ENCODE data around the gene GALNT17.
"Not testable (repeated sequence)": the region's sequence is repeated elsewhere in the genome, so short reads cannot be mapped to it uniquely, and the experiment has no call there.

Gene GALNT17

DNA sequence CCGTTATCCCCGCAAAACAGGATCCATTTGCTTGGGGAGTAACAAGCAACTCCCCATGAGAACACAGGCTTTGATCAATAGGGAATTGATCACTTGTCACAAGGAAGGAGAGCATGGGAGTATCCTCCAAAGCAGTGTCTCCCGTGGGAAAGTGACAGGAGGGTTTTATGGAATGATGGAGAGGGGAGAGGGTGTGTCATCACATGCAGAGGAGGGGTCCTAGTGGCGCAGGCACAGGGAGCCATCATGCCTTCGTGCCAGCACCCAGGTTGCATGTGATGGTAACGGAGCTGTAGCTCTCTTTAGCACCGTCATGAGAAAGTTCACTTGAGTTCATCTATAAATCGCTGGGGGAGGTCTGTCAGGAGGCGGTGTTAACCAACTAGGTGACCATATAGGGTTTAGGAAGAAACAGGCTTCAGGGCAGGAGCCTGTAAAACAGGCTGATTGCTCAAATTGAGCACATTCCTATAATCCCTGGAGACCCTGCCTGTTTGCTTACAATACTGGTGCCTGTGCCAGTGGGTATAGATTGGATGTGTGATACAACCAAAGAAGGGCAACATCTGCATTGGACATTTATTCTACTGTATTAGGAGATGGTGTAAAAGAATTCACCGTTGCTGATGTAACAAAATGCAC, 428.5 kb downstream of the GALNT17 start:
- no peak for DNase-seq (ENCODE audit: low spot score)

DNA sequence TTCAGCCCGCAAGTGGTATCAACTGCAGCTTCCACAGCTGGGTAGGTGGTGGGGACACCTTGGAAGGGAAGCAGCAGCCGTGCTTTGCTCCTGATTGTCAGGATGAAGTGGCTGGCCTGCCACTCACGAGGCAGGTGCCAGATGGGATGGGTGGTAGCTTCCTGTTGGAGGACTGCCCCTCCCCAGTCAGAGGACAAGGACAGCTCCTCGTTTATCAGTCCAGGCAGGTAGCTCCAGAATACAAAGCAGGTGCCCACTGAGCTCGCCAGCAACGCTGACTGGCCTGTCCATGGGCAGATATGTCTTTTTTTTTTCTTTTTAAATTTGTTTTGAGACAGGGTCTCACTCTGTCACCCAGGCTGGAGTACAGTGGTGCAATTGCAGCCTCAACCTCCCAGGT, 431.3 kb downstream of the GALNT17 start:
- DNase-seq (ENCODE audit: low spot score): no peak

DNA sequence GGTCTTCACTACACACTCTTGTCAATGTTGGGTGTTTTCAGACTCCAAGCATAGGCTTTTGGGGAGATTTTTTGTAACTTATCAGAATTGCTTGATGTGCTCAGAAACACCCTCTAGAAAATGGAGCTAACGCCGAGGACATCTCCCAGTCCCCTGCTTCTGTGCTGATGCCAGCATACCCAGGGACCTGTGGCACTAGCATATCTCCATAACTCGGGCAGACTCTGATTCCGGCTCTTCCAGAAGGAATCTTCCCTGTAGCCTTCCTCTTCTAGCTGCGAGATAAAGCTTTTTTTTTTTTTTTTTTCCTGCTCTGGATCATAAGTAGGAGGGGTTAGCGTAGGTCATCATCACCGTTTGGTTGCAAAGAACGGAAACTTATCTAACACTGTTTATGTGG, 434.4 kb downstream of the GALNT17 start:
- no peak for DNase-seq (ENCODE audit: low spot score)

DNA sequence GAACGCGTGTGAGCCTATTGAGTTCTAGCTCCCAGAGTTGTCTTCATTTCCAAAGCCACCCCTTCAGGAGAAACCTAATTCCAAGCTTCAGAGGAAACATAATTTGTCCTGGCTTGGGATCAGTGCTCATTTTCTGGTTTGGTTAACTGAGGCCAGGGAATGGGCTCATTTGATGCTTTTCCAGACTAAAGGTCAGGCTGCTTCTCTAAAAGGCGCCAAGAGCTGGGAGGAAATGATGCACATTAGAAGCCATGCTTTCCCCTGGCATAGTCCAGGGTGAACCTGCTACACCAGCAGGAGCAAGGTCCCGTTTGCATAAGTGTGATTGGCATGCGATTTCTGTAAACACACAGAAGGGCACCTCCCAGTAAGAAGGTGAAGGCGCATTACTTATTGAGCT, 435.0 kb downstream of the GALNT17 start:
- DNase-seq (ENCODE audit: low spot score): no peak

DNA sequence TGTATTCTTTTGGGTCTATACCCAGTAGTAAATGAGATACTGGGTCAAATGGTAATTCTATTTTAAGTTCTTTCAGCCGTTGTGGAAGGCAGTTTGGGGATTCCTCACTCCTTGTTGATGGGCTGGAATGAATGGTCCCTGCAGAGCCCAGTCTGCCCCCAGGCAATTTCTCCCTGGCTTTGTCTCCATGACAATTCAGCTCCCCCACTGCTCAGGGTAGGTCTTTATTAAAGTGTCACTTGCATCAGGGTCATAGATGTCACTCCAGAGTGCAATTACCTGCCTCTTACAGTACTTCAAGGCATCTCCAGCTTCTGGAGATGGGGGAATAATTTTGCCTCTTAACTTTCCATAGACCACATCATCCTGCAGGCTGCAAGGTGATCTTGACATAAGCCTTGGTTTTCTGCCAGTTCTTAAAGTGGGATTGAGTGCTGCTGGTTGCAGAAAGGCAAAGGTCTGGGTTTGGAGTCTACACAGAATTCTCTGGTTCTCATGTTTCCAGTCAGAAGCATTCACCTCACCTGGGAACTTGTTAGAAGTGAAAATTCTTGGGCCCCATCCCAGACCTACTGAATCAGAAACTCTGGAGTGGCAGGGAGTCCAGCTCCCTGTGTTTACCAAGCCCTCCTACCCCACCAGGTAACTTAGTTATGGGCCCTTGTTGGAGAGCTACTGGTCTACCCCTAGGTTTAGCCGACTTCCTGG, 442.4 kb downstream of the GALNT17 start:
- no peak for DNase-seq (ENCODE audit: low spot score)

DNA sequence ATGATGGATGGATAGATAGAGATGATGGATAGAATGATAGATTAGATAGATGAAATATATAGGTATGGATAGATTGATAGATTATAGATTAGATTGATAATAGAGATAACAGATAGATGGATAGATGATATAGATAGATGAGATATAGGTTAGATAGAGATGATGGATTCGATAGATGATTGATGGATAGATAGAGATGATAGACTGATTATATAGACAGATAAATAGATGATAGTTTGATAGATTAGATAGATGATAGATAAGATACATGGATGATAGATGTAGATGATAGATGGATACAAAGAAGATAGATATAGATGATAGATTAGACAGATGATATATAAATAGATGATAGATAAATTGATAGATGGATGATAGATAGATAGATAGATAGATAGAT, 448.1 kb downstream of the GALNT17 start:
- no peak for DNase-seq (ENCODE audit: low spot score)

DNA sequence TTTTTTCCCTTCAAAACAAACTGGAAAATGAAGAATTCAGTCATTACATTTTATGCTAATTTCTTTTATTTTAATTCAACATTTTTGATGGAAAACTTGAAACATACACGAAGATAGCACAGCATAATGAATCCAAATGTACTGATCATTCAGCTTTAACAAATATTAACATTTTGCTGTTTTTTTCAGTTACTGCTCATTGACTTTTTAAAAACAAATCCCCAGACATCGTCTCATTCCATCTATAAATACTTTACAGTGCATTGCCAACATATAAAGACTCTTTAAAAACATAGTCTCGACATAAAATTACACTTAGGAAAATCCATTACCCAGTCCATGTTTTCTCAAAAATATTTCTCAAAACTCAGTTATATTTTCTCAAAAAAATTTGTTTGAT, 452.3 kb downstream of the GALNT17 start:
- no peak for DNase-seq (ENCODE audit: low spot score)

DNA sequence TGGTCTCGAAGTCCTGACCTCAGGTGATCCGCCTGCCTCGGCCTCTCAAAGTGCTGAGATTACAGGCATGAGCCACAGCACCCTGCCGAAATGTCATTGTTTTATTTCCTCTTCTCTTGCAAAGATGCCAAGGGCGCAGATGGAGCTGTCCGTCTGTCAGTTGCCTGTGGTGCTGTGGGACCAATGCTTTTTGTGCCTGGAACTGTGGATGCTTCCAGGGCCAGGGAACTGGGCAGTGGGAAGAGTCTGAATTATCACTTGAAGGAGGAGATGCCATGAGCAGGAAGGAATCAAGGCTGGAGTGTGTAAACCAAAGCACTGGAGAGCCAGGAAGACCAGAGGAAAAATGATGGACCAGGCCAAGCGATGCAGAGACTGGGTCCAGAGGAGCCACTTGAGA, 459.9 kb downstream of the GALNT17 start:
- DNase-seq (ENCODE audit: low spot score): no peak

DNA sequence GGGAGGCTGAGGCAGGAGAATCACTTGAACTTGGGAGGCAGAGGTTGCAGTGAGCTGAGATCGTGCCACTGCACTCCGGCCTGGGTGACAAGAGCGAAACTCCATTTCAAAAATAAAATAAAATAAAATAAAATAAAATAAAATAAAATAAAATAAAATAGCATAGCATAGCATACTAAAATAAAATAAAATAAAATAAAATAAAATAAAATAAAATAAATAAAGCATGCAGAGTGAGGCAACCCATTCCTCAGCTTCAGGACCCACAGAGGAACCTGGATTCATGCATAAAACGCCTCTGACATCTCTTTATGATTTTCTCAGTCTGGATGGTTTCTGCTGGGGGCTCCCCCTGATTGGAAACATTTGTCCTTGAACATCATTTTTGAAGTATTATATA, 460.4 kb downstream of the GALNT17 start:
- DNase-seq (ENCODE audit: low spot score): not testable (repeated sequence)

DNA sequence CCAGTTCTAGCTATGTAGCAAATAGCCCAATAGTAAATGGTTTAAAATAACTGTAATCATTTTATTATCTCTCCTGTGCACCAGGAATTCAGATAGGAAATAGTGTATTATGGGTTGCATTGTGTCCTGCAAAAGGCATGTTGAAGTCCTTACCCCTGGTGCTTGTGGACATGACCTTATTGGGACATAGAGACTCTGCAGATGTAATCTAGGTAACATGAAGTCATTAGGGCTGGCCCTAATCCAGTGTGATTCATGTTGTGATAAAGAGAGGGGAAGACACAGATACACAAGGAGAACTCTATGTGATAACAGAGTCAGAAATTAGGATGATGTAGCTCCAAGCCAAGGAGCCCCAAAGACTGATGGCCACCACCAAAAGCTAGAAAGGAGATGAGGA, 462.8 kb downstream of the GALNT17 start:
- DNase-seq (ENCODE audit: low spot score): no peak

DNA sequence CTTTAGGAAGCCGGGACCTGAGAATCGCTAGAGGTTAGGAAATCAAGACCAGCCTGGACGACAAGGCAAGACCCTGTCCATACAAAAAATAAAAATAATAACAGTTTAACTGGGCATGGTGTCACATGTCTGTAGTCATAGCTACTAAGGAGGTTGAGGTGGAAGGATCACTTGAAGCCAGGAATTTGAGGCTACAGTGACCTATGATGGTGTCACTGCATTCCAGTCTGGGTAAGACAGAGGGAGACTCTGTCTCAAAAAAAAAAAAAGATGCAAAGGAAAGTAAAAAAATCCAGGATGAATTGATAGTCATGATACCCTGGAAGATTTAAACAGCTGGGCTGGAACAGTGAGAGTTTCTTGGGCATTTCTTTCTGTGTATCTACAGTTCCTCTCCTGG, 463.2 kb downstream of the GALNT17 start:
- DNase-seq (ENCODE audit: low spot score): no peak

DNA sequence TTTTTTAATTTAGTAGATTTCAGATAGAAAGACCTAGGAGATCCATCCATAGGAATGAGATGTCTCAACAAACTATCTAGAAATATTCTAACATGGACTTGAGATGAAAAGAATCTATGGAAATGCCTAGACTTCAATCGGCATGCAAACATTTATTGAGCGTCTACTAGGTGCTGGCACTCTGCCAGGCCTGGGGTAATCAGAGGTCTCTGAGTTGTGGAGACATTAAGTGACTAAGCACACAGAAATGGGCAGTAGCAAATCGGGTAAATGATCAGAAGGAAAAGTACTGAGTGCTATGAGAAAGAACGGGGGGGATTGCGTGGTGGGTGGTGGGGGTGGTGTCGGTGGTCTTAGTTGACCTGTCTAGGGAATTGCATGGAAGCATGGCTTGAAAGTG, 466.6 kb downstream of the GALNT17 start:
- no peak for DNase-seq (ENCODE audit: low spot score)

DNA sequence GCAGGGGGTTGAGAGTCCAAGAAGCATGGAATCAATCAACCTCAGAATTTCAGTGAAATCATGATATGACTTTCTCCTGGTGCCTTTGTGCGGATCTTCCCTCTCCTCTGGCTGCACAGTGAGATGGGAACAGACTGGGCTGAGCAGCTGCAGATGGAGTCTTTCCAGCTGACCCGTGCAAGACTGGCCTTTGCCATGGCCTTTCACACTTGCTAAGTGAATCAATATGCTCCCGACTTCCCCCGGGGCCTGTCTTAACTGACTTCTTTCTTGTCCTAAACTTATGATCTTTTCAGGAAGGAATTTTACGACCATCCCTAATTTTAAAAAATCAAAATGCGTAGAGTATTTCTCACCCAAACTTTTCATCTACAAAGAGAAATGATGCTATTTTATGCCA, 469.9 kb downstream of the GALNT17 start:
- DNase-seq (ENCODE audit: low spot score): no peak

DNA sequence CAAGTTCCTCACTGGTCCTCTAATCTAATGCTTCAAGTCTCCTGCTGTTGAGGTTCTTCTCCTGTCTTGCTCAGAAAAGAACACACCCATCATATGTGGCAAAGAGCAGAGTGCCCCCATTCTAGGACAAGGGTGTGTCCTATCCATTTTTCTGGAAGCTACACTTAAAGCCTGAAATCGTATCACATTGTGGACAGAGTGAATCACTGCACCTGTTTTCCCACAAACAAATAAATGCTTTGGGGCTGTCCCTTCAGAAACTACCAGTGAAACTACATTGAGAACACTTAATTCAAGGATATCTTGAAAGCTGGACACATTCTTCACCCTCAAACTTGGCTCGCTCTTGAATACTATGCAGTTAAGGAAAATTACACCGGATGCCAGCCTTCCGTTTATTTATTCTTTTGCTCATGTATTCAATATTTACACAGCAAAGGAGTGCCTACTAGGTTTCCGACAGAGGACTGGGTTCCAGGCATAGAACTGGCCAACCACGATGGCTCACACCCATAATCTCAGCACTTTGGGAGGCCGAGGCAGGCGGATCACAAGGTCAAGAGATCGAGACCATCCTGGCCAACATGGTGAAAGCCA, 473.0 kb downstream of the GALNT17 start:
- no peak for DNase-seq (ENCODE audit: low spot score)

DNA sequence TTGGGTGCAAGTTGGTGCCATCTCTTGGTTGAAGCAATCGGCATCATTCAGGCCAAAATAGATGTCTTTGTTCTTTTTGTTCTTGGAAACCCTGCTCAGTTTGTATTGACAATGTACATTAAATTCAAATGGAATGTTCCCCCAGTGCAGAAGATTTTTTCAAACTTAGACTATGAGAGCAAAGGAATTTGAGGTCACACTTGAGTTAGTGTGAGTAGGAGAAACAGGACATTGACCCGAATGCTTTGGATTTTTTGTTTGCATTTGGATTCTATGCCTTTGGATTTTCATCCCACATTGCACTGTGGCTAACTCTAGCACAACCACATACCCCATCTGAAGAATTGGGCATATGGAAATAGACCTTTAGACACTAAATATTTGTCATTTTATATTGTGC, 480.0 kb downstream of the GALNT17 start:
- no peak for DNase-seq (ENCODE audit: low spot score)

DNA sequence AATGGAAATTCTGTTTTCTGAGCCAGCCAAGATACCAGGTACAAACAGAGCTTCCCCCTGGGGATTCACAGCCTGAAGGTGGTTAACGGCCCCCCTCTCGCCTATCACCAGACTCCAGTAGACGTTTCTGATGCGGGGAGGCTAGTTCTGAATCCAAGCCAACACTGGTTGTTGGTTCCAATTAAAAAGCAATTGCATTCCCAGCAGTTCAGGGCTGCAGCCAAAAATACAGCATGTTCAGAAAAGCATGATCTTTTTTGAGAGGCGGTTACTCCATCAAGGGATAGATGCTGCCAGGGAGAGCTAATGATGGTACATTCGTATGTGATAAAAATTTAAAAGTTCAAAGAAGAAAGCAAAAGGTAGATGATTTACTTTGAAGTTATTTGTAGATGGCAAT, 481.0 kb downstream of the GALNT17 start:
- peak; percentile 38 for DNase-seq (ENCODE audit: low spot score)

DNA sequence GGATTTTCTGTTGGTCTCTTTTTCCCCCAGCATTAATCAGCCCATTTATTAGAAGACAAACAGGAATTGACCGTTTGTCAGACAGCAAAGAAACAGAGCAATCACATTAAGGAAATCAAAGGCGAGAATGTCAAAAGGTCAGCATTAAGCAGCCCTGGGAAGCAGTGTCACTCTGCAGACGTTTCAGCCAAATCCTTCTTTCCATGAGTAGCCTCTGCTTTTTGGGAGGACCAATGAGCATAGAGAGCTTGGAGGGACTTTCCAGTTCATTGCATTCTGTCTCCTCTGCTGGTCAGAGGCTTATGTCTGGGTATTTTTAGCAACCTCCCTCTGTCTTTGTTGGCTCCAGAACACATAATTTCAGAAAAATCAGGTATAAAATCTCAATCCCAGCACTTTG, 481.4 kb downstream of the GALNT17 start:
- DNase-seq (ENCODE audit: low spot score): no peak

DNA sequence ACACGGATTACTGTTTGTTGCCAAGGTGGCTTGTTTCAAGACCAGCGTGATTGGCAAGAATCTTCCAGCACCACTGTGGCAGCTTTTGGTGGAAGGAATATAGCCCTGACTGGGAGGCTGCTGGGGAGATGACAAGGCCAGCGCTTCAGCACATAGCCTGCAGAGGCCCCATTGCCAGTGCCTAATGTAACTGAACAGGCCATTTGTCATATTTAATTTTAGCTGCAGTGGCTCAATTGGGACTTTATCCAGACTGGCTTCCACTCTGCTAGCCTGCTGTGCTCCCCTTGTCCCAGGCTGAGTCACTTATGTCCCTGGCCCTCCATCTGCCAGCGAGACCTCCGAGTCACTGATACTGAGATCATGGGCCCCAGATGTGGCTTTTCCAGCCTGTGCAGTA, 483.1 kb downstream of the GALNT17 start:
- DNase-seq (ENCODE audit: low spot score): no peak

DNA sequence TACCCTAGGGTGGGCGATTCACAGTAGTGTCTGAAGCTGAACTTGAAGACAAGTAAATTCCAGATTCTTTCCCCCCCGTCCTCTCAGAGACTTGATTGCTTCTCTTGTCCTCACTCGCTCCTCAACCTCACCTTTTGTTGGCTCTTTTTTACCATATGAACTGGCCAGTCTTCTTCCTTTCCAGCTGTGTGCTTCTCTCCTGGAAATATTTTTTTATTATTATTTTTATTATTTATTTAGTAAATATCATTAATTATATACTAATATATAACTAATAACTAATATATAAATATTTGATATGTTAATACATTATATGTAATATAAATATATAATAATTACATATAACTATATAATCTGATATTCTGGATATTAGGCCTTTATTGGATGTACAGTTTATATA, 484.3 kb downstream of the GALNT17 start:
- no peak for DNase-seq (ENCODE audit: low spot score)

DNA sequence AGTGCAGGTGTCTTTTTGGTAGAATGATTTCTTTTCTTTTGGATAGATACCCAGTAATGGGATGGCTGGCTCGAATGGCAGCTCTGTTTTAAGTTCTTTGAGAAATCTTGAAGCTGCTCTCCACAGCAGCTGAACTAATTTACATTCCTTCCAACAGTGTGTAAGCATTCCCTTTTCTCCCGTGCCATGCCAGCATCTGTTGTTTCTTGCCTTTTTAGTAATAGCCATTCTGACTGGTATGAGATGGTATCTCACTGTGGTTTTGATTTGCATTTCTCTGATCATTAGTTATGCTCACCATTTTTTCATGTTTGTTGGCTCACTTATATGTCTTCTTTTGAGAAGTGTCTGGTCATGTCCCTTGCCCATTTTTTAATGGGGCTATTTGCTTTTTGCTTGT, 486.3 kb downstream of the GALNT17 start:
- no peak for DNase-seq (ENCODE audit: low spot score)

DNA sequence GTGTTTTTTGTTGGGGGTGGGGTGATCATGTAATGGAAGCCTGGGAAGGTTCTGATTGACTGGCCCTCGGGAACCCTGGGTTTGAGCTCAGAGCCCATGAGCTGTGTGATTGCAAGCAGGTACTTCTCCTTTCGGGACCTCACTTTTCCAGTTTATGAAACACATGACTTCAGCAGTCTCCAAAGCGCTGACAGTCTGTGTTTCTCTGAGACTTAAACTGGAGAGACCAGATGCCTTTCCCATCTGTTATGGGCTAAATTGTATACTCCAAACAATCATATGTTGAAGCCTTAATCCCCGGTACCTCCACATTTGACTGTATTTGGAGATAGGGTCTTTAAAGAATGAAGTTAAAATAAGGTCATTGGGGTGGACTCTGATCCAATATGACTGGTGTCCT, 493.6 kb downstream of the GALNT17 start:
- peak; percentile 27 for DNase-seq (ENCODE audit: low spot score)

DNA sequence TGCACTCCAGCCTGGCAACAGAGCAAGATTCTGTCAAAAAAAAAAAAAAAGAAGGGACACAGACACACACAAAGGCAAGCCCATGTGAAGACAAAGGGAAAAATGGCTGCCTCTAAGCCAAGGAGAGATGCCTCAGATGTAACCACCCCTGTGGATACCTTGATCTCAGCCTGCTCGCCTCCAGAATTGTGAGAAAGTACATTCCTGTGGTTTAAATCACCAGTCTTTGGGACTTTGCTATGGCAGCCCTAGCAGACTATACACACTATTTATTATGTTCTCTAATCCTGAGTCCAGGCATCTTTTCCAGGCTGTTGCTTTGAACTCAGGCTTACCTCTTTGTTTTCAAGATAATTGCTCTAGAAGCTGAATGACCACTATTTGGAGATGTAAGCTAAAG, 494.3 kb downstream of the GALNT17 start:
- no peak for DNase-seq (ENCODE audit: low spot score)

DNA sequence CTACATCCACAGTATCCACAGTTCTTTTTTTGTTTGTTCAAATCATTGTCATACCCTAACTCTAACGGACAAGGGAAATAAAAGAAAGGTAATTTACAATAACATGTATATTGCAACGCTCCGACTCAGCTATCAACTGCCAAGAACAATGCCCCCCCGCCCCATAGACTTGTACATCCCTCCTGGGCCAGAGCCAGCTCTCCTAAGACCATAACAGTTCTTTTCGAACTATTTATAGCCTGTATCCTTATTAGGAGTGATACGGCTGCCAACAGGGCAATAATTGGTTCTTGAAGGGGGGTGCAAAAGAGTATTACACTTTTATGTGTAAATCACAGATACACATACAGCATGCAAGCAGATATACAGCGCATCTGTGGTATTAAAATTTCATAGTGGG, 495.7 kb downstream of the GALNT17 start:
- DNase-seq (ENCODE audit: low spot score): no peak

DNA sequence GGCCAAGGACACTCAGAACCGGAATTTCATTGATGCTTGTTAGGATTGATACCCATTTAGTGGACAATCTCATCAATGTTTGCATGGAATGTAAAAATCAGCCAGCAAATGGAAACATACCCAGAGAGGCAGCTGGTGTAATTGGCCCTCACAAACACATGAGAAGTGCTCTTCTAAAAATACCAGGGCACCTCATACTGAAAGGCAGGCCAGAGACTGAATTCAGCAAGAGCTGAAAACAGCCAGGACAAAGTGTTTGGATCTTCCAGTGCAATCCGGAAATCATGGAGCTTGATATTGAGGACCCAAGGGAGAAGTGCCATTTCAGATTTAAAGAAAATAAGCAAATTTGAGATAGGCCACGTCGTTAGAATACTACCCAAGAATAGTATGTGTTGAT, 498.6 kb downstream of the GALNT17 start:
- peak; percentile 19 for DNase-seq (ENCODE audit: low spot score)
